Measurements from ENCODE around the gene GMPPA. TPM values are rescaled to one million over a fixed set of nuclear protein-coding genes. Genes with fewer than 3 reads are reported as not detected.
A peak's percentile ranks its signal among the peaks of the same experiment; 100 is the strongest.

The GMPPA gene
- polyA plus RNA-seq, 2 of the 4 experiments (the other 2 are of a cell fraction), result 36.2 to 46.2 TPM

DNA sequence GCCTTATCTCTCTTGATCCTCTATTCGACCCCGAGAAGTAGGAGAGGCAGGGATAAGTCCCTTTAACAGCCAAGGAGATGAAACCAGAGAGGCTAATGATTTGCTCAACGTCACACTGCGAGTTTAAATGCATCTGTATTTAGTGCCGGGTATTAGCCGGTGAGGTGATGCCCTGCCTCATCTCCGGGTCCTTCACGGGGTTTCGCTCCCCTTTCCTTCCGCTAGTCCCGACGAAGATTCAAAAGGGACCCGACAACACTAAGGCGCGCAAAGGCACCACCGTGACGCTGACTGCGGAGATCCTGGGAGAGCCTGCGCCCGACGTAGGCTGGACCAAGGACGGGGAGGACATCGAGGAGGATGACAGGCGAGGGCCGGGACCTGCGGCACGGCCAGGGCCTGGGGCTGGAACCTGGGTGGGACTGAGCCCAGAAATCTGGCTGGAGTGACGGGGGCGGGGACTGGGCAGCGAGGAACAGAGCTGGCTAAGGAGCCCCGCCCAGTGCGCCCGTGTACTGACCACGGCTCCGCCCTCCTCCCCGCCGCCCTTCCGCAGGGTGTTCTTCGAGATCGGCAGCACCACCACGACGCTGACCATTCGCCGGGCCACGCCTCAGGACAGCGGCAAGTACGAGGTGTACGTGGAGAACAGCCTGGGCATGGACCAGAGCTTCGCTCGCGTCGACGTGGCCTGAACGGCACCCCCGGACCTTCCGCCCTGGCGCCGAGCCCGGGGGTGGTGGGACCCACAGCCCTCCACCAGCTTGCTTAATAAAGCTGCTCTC lies 1.0 kb upstream of the GMPPA start:
- ATAC-seq (peak; percentile 76 to 87), FAIRE-seq (no peak), DNase-seq (ENCODE audit: low read depth in 1 of 2, low spot score in 1 of 2) (peak; percentile 85 to 88)
- 23% methylated on average over 42 of the region's 59 CpGs for WGBS (ENCODE audit: missing lambda C conversion rate)
- no peaks in the 10 kb centered on the region for H3K9me3 ChIP-seq
- ChIA-PET POLR2A (interaction anchor here (0.6 to 2.0 kb wide), 12 partner anchors 9 to 110 kb away, joined by 3 to 24 read pairs (median 6); partner anchors contain the start of genes DNPEP, OBSL1 and STK11IP), CTCF (interaction anchor here (3.2 to 89.4 kb wide), 3 partner anchors 9 to 95 kb away, joined by 8 to 3291 read pairs (median 3291); partner anchors contain the start of genes ASIC4, CHPF, GMPPA and SPEG)
- H3K4me1 ChIP-seq, result peaks cover 22% of the 10 kb centered on the region; the same call in 2 of the 3 replicates
- H3K4me2 ChIP-seq, result peak overlapping the region; percentile 83
- H3K4me3 ChIP-seq, result peak overlapping the region; percentile 75
- H3K27ac ChIP-seq, result peak overlapping the region; percentile 84 to 91
- TF ChIP-seq, protein P1, sequence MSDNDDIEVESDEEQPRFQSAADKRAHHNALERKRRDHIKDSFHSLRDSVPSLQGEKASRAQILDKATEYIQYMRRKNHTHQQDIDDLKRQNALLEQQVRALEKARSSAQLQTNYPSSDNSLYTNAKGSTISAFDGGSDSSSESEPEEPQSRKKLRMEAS (IDR thresholded peaks at IDR 0.05), result peak; percentile 79
- no peak for TF ChIP-seq JUNB (IDR thresholded peaks at IDR 0.05)
- TF ChIP-seq, protein P2, sequence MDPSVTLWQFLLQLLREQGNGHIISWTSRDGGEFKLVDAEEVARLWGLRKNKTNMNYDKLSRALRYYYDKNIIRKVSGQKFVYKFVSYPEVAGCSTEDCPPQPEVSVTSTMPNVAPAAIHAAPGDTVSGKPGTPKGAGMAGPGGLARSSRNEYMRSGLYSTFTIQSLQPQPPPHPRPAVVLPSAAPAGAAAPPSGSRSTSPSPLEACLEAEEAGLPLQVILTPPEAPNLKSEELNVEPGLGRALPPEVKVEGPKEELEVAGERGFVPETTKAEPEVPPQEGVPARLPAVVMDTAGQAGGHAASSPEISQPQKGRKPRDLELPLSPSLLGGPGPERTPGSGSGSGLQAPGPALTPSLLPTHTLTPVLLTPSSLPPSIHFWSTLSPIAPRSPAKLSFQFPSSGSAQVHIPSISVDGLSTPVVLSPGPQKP (IDR thresholded peaks at IDR 0.05; ENCODE audit: low read depth, low read length), result no peak
- TF ChIP-seq KDM1A (IDR thresholded peaks at IDR 0.05; ENCODE audit: low read depth), result no peak
- no peak for TF ChIP-seq ZFP36 (IDR thresholded peaks at IDR 0.05; ENCODE audit: borderline replicate concordance, partially characterized antibody)
- no peak for TF ChIP-seq CHD4 (IDR thresholded peaks at IDR 0.05; ENCODE audit: borderline replicate concordance)
- TF ChIP-seq, protein P3, sequence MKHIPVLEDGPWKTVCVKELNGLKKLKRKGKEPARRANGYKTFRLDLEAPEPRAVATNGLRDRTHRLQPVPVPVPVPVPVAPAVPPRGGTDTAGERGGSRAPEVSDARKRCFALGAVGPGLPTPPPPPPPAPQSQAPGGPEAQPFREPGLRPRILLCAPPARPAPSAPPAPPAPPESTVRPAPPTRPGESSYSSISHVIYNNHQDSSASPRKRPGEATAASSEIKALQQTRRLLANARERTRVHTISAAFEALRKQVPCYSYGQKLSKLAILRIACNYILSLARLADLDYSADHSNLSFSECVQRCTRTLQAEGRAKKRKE (CRISPR knock-in tag; IDR thresholded peaks at IDR 0.05; ENCODE audit: low read depth), result no peak
- peak; percentile 63 for TF ChIP-seq POLR2A (IDR thresholded peaks at IDR 0.05; ENCODE audit: low read length)
- no peak for TF ChIP-seq MYC (IDR thresholded peaks at IDR 0.05; ENCODE audit: borderline replicate concordance, low read length)
- TF ChIP-seq GATA3 (IDR thresholded peaks at IDR 0.05; ENCODE audit: borderline replicate concordance), result 0 out of 2 replicates have a peak, but pooled peaks have one; percentile 13
- no peak for TF ChIP-seq CBX8 (IDR thresholded peaks at IDR 0.05)
- TF ChIP-seq KDM5A (IDR thresholded peaks at IDR 0.05), result no peak
- TF ChIP-seq RFX5 (IDR thresholded peaks at IDR 0.05), result no peak
- TF ChIP-seq NPAS2 (CRISPR knock-in tag; IDR thresholded peaks at IDR 0.05; ENCODE audit: borderline replicate concordance), result no peak
- no peak for TF ChIP-seq MAFK (IDR thresholded peaks at IDR 0.05; ENCODE audit: partially characterized antibody)
- TF ChIP-seq, protein P4, sequence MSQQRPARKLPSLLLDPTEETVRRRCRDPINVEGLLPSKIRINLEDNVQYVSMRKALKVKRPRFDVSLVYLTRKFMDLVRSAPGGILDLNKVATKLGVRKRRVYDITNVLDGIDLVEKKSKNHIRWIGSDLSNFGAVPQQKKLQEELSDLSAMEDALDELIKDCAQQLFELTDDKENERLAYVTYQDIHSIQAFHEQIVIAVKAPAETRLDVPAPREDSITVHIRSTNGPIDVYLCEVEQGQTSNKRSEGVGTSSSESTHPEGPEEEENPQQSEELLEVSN (IDR thresholded peaks at IDR 0.05; ENCODE audit: borderline replicate concordance, low read depth), result peak; percentile 72
- TF ChIP-seq FOSB (CRISPR knock-in tag; IDR thresholded peaks at IDR 0.05), result no peak
- TF ChIP-seq, protein P5, sequence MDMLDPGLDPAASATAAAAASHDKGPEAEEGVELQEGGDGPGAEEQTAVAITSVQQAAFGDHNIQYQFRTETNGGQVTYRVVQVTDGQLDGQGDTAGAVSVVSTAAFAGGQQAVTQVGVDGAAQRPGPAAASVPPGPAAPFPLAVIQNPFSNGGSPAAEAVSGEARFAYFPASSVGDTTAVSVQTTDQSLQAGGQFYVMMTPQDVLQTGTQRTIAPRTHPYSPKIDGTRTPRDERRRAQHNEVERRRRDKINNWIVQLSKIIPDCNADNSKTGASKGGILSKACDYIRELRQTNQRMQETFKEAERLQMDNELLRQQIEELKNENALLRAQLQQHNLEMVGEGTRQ (IDR thresholded peaks at IDR 0.05), result no peak
- peak in 1 of 2 experiments; percentile 26; a peak in 2 of 5 replicates for TF ChIP-seq JUN (IDR thresholded peaks at IDR 0.05)
- TF ChIP-seq, protein P6, sequence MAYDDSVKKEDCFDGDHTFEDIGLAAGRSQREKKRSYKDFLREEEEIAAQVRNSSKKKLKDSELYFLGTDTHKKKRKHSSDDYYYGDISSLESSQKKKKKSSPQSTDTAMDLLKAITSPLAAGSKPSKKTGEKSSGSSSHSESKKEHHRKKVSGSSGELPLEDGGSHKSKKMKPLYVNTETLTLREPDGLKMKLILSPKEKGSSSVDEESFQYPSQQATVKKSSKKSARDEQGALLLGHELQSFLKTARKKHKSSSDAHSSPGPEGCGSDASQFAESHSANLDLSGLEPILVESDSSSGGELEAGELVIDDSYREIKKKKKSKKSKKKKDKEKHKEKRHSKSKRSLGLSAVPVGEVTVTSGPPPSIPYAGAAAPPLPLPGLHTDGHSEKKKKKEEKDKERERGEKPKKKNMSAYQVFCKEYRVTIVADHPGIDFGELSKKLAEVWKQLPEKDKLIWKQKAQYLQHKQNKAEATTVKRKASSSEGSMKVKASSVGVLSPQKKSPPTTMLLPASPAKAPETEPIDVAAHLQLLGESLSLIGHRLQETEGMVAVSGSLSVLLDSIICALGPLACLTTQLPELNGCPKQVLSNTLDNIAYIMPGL (CRISPR knock-in tag; IDR thresholded peaks at IDR 0.05; ENCODE audit: borderline replicate concordance), result no peak
- TF ChIP-seq BHLHE40 (IDR thresholded peaks at IDR 0.05; ENCODE audit: low read depth, low read length), result no peak
- no peak for TF ChIP-seq POLR2AphosphoS2 (conservative IDR thresholded peaks at IDR 0.05; ENCODE audit: low read length)
- TF ChIP-seq TFCP2L1 (CRISPR knock-in tag; IDR thresholded peaks at IDR 0.05), result 0 out of 2 replicates have a peak, but pooled peaks have one; percentile 48

Measured in A549 (cell line).